ENCODE measurements around the gene WDR88.
A peak's percentile ranks its signal among the peaks of the same experiment; 100 is the strongest.
"Not testable (repeated sequence)": the region's sequence is repeated elsewhere in the genome, so short reads cannot be mapped to it uniquely, and the experiment has no call there.

WDR88 gene

DNA sequence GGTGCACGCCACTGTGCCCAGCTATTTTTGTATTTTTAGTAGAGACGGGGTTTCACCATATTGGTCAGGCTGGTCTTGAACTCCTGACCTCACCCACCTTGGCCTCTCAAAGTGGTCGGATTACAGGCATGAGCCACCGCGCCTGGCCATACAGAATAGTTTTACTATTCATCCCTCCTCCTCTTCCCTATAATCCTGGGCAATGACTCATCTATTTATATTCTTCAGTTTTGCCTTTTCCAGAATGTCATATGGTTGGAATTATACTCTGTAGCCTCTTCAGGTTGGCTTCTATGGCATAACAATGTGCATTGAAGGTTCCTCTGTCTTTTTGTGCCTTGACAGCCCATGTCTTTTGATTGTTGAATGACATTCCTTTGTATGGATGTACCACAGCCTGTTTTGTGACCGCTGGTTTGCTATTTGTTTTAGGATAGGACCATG is 40.0 kb downstream of the WDR88 start:
- DNase-seq = no peak

DNA sequence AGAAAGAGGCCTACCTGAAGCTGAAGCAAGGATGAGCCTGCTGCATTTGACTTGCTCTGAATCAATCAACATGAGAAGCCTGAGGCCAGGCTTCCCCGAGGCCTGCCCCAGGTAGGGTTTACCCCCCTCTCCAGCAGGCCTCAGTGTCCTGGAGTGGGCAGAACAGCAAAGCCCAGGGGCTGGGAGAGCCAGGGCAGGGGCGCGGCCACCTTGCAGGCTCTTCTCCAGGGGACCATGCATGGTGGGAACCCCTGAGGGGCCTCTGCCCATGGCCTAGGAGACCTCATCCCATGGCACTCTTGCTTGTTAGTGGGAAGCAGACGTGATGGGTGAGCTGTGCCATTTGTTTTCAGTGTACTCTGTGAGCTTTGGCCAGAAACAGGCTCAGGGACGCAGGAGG is 42.3 kb downstream of the WDR88 start:
- no peak for DNase-seq

DNA sequence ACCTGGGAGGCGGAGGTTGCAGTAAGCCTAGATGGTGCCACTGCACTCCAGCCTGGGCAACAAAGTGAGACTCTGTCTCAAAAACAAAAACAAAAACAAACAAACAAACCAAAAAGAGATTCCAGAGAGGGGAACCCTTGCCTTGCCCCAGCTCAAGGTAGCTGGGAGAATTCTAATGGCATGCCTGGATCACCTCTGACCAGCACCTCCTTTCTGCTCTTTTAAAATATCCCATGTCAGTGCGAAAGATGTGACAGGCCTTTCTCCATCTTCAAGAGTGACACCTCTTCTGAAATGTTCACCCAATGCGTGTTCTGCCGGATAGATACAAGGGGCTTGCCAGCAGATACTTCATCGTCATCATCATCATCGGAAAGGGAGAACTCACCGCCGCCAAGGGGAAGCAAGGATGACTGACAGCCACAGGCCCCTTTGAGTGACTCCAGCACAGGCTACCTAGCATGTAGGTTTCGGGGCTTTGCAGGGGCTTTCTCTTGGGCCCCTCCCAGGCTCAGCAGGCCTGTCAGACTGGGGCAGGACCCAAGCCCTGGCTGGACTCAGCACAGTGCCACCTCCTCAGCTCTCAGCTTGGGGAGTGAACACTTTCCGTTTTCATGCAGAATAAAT is 43.4 kb downstream of the WDR88 start:
- DNase-seq = no peak

DNA sequence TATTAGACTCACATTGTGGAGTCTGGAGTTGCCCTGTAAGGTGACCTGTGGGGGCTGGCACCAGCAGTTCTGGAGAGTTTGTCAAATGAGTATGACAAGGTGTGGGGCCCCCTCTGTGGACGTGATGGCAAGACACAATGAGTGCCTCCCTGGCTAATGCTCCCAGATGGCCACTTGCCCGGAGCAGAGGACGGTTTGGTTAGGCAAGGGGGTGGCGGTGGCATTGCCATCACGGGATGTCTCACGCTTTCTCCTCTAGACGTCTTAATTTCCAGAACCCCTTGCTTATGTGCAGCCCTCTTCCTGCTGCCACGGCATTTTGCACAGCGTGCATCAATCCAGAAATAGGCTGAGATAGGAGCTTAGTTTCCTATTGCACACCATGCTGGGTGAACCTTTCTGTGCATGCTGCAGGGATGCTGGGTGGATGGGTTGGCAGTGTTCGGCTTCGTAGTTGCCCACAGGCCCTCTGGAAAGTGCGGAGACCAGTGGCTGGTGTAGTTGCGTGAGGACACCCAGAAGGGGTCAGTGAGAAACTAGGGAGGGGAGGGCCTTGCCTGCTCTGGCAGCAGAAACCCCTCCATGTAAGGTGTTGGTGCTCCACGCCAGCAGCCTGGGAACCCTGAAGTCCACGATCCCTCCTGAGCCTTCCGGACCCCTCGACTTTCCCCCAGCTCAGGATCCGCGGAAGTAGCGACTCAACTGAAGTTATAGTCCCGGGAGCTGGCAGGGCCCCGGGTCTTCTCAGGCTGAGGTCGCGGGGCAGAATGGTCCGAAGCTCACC is 44.2 kb downstream of the WDR88 start:
- DNase-seq = no peak

DNA sequence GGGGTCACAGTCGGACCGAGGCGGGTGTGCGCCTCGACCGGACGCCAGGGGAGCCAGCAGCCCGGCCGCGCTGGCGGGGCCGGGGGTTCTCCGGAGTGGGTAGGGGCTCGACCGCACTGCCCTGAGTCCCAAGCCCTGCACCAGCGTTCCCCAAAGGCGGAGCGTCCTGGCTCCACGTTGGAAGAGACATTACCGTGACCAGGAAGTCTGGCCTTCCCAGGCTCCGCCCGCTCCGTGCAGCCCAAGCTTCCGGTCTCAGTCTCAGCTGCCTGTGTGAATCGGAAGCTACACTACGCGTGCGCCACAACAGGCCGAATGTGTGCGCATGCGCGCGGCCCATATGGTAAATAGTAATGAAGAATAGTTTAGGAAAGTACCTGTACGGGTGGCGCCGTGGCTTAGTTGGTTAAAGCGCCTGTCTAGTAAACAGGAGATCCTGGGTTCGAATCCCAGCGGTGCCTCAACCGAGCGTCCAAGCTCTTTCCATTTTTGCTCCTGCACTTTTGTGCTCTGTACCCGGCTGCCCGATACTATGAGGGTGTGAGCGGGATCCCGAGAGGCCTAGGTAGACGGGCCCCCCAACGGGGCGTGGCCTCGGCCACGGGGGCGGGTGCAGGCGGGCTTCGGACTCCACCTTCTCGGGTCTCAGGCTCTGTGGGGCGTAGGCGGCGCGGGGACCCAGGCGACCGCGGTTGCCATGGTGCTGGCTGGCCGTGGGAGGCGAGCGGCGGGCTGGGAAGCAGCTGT is 44.9 kb downstream of the WDR88 start:
- peak; percentile 99 for DNase-seq

DNA sequence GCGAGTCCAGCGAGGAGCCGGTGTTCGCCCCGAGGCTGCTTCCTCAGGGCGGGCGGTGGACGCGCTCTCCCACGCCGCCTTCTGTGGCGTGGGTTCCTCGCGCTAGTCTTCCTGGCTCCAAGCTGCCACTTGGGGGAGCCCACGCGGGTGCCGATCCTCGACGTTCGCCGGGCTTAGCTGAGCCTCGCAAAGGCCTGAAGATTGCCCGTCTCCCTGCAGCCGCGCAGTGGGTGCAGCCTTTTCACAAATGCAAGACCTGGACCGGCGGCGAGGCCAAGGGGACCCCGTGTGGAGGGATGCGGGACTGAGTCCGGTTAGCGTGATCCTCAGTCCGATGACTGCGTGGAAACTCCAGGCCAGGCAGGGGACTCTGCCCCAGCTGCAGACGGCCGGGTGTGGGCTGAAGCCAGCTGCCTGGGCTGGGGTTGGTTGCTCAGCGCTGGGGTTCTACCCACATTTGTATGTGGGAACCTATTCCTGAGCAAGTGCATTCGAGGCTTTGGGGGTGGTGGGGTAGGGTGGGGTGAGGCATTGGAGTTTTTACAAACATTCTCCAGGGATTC is 45.6 kb downstream of the WDR88 start:
- no peak for DNase-seq

DNA sequence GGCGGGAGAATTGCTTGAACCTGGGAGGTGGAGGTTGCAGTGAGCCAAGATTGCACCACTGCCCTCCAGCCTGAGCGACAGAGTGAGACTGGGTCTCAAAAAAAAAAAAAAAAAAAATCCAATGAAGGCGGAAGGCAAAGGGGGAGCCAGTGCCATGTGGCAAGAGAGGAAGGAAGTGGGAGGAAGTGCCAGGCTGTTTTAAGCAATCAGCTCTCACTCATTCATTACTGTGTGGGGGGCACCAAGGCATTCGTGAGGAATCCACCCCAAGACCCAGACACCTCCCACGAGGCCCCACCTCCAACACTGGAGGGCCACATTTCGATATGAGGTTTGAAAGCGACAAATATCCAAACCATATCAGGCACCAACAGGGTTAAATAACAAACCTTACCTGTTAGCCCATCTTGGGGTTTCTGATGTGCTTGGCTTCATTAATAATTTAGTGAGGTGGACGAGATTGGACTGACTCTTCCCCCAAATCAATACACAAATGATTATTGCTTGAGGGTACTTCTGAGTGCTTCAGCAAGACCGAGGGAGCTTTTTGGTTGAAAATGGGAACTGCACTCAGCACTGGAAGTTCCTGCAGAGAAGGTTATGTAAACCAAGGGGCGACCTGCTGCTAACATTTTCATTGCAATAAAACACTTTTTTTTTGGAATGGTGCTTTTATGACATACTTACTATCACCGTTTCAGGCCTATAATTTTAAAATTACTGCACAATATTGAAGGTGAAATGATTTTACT is 54.7 kb downstream of the WDR88 start:
- no peak for DNase-seq

DNA sequence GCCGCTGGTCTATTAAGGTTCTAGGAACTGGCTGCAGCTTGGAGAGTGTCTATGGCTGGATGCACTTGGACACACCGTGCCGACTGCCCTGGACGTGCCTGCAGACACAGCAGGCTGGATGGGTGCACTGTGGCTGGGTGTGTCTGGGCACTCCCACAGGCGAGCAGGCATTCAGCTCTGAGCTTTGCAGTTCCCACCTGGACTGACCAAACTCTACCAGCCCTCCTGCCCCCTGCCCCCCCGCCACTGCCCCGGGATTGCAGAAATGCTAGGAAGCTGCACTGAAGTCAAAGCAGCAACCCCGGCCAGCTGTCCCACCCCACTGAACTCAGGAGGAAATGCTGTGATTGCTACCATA is 55.2 kb downstream of the WDR88 start:
- DNase-seq = no peak

DNA sequence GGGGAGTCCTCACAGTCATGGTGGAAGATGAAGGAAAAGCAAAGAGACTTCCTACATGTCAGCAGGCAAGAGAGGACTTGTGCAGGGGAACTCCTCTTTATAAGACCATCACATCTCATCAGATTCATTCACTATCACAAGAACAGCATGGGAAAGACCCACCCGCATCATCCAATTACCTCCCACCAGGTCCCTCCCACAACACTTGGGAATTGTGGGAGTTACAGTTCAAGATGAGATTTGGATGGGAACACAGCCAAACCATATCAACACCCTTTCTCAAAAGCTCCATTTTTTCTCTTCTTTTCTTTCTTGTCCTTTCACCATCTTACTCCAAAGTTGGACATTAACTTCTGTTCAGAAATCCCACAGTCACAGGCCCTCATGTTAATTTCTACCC is 57.5 kb downstream of the WDR88 start:
- DNase-seq = no peak

DNA sequence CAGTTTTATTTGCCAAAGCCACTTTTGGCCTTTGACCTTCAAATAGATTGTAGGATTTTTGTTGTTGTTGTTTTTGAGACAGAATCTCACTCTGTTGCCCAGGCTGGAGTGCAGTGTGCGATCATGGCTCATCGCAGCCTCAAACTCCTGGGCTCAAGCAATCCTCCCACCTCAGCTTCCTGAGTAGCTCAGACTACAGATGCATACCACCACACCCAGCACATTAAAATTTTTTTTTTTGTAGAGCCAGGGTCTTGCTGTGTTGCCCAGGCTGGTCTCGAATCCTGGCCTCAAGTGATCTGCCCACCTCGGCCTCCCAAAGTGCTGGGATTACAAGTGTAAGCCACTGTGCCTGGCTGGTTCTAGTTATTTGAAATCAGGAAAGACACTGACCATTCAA is 59.2 kb downstream of the WDR88 start:
- DNase-seq = not testable (repeated sequence)

DNA sequence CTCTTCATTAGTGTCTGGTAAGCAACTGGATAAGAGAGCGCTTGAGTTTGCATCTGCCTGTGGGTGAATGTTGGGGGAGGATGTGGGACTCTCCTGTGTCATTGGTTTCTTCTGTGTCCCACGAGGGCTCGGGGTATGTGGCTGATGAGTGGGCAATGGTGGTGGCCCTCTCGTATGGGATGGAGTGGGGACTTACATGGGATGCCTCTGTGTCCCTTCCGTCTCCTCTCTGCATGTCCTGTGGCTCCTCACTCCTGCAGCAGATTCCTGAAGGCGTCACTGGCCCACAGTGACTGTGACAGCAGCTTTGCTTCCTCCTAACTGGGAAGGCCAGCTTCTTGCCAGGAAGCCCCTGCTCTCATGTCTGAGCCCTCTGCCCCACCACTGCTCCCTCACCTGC is 59.6 kb downstream of the WDR88 start:
- no peak for DNase-seq

DNA sequence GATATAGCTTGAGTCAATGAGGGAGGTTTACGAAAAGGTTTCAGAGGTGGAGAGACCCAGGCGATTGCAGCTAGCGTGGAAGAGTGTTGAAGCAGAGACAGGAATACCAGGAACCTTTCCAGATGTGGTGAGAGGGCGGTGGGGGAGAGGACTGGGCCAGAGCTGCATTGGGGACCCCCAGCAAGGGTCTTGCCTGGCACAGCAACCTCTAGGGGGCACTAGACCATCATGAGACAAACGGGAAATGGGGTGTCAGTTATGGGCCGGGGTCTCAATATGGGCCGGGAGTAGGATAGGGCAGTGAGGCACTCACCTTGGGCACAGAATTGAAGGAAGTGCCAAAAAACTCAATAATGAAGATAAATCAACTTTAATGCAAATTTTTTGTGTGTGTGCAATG is 60.1 kb downstream of the WDR88 start:
- DNase-seq = no peak

DNA sequence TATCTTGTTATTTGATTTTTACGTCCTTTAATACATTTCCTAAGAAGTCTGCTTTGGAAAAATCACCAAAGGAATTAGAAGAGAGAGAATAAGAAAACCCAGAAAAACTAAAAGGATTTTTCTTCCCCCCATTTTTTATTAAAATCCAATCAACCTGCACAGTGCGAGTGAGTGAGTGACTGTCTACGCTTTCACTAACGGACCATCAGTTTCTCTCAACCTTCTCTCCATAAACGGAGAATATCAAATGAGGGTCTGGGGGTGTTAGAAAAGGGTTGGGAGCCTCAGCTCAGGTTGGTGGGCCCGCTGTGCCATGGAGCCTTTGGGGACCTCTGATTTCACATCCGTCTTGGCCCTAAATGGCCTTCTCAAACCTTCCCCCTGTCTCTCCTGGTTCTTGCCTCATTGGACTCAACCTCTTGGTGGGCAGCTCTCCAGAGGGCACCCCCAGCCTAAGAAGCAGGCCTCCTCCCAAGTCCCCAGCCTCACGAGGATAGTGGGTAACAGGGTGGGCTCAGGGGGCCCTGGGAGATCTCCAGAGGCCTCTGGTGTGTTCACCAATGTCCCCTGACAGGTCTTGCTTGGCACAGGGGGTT is 61.5 kb downstream of the WDR88 start:
- DNase-seq = no peak

DNA sequence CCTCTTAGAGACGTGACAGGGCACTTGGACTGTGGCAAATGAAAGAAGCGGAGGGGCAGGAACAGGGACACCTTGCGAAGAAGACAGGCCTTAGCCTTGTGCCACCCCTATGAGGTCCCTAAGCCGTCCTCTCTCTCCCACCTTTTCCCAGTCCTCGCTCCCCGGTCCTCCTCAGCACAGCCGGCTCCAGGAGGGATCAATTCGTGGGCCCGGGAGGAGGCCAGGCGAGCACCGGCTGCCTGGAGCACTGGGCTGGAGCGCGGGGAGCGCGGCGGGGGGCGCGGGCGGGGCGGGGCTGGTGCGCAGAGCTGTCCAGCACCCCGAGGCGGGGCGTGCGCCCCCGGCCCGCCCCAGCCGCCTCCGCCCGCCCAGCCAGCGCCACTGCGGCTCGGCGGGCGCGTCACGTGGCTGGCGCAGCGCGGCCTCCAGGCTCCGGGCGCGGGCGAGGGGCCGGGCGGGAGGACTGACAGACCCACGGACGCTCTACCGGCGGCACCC is 62.0 kb downstream of the WDR88 start, which contains the start of gene LRP3:
LRP3 (plus strand) TSS at position 466 of the 498 bp plus-strand sequence. CDS start 456 bp downstream, outside the sequence.
- DNase-seq = no peak

DNA sequence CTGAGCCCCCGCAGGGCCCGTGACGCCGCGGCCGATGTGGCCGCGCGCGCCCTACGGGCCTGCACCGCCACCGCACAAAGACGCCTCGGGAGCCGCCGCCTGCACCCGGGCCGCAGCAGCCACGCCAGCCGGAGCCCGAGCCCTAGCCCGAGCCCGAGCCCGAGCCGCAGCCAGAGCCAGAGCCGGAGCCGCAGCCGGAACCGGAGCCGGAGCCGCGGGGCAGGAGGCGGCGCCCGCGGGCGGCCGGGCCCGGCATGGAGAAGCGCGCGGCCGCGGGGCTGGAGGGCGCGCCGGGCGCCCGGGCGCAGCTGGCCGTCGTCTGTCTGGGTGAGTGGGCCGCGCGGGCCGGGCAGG is 62.6 kb downstream of the WDR88 start:
- DNase-seq = no peak

DNA sequence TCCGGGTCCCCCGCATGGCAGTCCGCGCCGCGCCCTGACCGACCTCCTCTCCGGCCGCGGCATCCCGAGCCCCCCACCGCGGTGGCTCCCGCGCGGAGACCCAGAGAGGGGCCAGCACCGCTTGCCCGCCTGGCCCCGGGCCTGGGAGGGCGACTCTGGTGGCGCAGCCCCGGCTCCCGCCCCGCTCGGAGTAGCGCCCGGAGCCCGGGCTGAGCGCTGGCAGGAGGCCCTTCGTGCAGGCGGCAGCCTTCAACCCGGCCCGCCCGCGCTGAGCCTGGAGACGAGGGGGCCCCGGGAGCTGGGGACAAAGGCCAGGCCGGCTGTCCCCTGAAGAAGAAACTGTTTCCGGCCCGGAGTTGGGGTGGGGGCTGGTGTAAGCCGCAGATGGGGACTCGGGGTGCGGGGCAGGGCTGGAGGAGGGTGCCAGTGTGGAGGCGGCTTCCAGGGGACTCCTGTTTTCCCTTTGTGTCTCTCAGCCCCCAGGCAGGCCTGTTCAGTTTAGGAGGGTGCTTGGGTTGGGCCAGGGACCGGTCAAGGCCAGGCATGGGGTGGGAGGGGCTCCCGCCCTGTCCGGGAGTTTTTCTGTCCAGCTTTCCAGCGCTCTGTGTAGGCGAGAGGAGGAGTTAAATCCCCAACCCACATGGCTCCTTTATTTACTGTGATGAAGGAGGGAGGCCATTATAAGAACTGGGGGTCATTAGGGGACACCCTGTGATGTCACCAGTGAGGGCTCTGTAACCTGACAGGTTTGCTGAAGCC is 63.2 kb downstream of the WDR88 start:
- no peak for DNase-seq

DNA sequence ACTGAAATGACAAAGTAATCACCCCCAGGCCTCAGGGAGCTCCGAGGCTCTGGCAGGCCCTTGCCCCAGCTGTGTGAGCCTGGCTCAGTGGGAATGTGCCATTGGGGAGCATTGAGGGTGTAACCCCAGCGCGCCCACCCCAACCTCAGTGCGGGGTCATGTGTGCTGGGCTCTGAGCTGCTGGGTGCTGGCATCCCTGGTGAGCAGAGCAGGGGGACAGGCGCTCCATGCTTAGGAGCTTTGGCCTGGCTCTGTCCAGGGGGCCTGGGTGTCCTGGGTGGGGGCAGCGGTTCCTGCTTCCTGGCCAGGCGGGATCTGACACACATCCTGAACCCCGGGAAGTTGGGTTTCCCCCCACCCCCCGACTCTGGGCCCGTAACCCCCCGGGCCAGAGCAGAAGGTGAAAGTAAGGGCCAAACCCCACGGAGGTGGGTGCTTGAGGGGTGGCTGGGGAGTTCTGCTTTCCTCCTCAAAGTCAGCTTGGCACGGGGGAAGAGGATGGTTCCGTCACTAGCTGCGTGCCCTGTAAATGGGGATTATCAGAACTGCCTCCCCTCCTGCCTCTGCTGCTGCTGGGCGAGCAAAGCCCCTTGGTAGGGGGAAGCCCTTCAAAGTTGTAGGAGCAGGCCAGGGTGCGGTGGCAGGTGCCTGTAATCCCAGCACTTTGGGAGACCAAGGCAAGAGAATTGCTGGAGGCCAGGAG is 63.9 kb downstream of the WDR88 start:
- DNase-seq = no peak

DNA sequence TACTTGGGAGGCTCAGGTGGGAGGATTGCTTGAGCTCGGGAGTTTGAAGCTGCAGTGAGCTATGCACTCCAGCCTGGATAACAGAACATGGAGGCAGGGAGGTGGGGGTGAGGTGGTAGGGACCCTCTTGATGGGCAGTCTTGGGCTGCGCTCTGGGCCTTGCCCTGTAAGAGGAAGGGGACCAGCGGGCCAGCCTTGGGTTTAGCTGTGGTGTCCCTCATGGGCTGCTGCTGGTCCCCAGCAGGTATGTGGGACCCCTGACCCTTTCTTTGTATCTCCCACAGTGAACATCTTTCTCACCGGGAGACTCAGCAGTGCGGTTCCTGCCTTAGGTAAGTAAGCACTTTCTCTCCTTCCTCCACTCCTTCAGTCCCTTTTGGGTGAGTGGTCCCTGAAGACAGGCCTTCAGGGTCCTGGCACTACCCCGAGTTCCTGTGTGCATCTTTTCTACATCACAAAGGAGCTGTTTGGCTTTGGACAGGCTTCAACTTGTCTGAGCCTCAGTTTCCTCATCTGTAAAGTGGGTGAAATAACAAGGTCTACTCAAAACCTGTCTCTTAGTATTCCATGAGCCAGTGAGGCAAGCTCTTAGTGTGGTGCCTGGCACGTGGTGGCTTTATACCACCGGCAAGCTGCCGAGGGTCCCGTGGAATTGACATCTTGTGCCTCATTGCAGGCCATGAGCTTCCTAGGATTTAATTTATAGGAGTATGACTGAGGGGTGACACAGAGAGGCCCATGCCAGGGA is 64.7 kb downstream of the WDR88 start:
- DNase-seq = no peak

DNA sequence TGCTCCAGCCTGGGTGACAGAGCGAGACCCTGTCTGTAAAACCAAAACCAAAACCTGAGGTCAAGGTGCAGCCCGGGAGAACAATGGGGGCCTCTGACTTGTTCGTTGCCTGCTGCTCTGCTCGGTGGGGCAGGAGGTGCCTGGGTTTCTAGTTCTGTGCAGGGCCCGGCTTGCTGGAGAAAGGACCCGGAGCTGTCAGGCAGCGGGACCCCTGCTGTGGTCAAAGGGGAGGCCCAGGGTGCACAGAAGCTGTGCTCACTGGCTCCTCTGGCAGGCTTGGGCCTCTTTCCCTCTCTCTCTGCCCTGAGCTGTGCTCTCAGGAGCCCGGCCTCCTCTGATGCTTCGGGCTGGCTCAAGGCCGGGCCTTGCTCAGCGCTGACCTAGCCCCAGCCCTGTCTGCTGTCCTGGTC is 65.7 kb downstream of the WDR88 start:
- DNase-seq = no peak

DNA sequence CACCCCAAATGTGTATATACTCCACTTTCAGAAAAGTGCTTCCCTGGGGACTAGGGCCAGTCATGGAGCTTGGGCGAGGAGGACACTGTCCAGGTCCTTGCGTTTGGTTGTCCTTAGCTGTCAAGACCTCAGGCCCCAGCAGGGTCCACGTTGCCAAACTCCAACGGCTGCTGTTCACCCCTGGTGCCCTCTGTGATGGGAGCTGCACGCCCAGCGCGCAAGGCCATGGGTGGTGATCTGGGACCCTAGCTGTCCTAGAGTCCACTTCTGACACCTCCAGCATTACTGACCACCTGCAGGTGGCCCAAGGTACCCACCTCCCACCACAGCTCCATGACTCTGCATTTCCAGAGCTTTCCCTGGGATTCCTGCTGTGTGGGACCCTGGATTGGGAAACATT is 66.3 kb downstream of the WDR88 start:
- DNase-seq = no peak
